C4-2B (cell line): ENCODE data around the gene SETDB1.

Source experiments
- H3K27ac ChIP-seq: fragments of 450-650 bp; 2 replicates; pipeline ENCODE4 v1.5.1; 2017
- ZFX ChIP-seq: fragments of 450-650 bp; IDR thresholded peaks from 2 replicates; pipeline ENCODE4 v1.6.1; 2017
- TF ChIP-seq, protein P1 (sequence below): fragments of 450-650 bp; conservative IDR thresholded peaks from 2 replicates; pipeline ENCODE4 v1.5.1; 2017; ENCODE audit warnings: mild to moderate bottlenecking

Gene SETDB1

DNA sequence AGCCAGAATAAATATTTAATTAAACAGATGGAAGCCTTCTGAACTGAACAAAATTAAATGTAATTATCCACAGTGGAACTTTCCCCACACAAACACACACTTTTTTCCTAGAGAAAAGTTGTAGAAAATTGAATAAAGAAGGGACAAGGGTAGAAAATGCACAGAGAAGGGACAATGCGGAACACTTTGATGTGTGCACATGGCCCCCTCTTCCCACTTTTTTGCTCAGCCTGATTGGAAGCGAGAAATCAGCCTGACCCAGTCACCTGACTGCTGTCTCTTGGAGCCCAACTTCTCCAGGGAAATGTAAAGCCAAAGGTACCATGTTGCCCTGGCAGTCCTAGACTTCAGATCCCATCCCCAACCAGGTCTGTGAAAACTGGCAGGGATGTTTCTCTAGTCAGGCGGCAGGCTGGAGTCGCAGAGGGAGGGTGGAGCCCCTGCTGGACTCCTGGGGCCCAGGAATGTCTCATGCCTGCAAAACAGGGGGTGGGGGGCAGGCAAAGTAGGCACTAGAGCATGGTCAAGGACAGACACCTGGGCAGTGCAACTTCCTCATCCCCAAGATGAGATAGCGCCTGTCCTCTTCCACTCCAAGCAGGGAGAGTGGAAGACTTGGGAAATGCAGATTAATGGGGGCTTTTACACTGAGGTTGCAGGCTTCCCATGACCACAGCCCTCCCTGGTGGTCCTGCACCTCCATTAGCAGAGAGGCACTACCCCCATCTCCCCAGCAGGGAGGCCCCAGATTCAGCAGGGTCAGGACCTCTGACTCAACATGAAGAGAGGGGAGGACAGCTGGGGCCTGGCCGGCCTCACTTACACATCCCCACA, 45.6 kb downstream of the SETDB1 start:
- peak overlapping the region; percentile 84 for H3K27ac ChIP-seq
- no peak for TF ChIP-seq ZFX
- TF ChIP-seq, protein P1, sequence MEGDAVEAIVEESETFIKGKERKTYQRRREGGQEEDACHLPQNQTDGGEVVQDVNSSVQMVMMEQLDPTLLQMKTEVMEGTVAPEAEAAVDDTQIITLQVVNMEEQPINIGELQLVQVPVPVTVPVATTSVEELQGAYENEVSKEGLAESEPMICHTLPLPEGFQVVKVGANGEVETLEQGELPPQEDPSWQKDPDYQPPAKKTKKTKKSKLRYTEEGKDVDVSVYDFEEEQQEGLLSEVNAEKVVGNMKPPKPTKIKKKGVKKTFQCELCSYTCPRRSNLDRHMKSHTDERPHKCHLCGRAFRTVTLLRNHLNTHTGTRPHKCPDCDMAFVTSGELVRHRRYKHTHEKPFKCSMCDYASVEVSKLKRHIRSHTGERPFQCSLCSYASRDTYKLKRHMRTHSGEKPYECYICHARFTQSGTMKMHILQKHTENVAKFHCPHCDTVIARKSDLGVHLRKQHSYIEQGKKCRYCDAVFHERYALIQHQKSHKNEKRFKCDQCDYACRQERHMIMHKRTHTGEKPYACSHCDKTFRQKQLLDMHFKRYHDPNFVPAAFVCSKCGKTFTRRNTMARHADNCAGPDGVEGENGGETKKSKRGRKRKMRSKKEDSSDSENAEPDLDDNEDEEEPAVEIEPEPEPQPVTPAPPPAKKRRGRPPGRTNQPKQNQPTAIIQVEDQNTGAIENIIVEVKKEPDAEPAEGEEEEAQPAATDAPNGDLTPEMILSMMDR: no peak

- TF ChIP-seq, protein P1: no peak
- no peak for TF ChIP-seq ZFX
- H3K27ac ChIP-seq: peak overlapping the region; percentile 84
Observed at GRCh38 chr1:150972417-150972940, 46.3 kb downstream of the SETDB1 start.

DNA sequence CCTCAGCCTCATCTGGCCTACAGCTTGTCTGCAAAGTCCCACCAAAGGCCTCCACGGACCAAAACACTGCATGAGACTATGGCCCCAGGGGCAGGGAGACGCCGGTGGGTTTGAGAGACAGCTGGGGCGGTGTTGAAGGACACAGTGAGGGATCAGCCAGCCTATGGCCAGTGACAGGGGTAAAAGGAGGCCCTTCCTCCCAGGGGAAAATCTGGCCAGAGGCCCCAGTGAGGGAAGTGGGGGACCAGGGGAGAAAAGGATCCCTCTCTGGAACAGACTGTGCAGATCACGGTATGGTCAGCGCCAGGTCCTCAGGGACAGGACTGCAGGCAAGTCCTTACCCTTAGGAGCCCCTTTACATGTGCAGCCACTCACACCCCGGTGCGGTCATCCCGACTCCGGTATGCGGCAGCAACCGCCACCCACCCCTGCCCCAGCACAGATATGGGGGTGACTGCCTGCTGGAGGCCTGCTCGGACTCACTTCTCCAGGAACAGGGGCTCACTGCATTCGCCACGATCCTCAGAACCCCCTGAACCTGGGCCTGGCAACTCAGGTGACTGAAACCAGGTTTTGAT, 47.2 kb downstream of the SETDB1 start:
- TF ChIP-seq, protein P1: no peak
- TF ChIP-seq ZFX: no peak
- peak overlapping the region; percentile 84 for H3K27ac ChIP-seq

GRCh38 chr1:150973836-150974579, 47.8 kb downstream of the SETDB1 start:
- peak; percentile 94 for TF ChIP-seq ZFX
- TF ChIP-seq, protein P1: no peak
- peak overlapping the region; percentile 84 for H3K27ac ChIP-seq

- TF ChIP-seq, protein P1: no peak
- TF ChIP-seq ZFX: peak; percentile 79
Observed at GRCh38 chr1:150974580-150975478, 48.7 kb downstream of the SETDB1 start, which contains the start of gene CERS2. CERS2 (minus strand) TSS chr1:150974835; CDS start chr1:150969090, 5,745 bp downstream.

DNA sequence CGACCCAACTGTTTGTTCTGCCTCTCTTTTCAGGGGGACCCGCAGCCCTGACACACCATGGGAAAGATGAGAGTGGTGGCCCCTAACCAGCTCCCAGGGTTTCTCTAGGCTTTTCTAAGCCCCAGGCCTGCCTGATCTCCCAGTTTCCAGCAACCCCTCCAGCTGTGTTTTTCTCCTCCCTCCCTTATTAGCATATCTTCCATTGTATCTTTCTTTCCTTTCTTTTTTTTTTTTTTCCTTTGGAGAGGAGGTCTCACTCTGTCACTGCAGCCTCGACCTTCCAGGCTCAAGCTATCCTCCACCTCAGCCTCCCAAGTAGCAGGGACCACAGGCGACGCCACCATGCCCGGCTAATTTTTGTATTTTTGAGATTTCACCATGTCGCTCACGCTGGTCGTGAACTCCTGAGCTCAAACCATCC, 50.2 kb downstream of the SETDB1 start:
- no peak overlapping the region for H3K27ac ChIP-seq
- no peak for TF ChIP-seq ZFX
- TF ChIP-seq, protein P1: no peak

More at GRCh38 chr1:150974580-150975478, 48.7 kb downstream of the SETDB1 start, which contains the start of gene CERS2:
- H3K27ac ChIP-seq: peak within 1 kb of the TSS; percentile 84
